Esophagus muscularis mucosa (tissue), 4 donors: ENCODE measurements around the gene EVC. TPM values are rescaled to one million over a fixed set of nuclear protein-coding genes. Genes with fewer than 3 reads are reported as not detected.

Source experiments
- DNase-seq: peaks from one replicate; pipeline ENCODE4 v3.0.0-alpha.2; 2017; ENCODE audit errors: extremely low spot score
- H3K27ac ChIP-seq, 4 donors: fragments of 200-600 bp; sonication (generic); replicated peaks in 1 of 4; 1 replicate in 3 of 4; 2 replicates in 1 of 4; pipeline ENCODE4 v1.5.1; 2016 to 2019; ENCODE audit warnings: mild to moderate bottlenecking in 1 of 4
- H3K27me3 ChIP-seq, 4 donors: fragments of 200-600 bp; sonication (generic); one replicate each; pipeline versions ENCODE4 v1.5.1 to v1.6.0; 2016 to 2019
- H3K36me3 ChIP-seq, 4 donors: fragments of 200-600 bp; sonication (generic); one replicate each; pipeline ENCODE4 v1.5.1; 2016 to 2019
- H3K4me1 ChIP-seq, 4 donors: fragments of 200-600 bp; sonication (generic); one replicate each; pipeline ENCODE4 v1.5.1; 2016 to 2019
- H3K4me3 ChIP-seq, 4 donors: fragments of 200-600 bp; sonication (generic); 1 replicate in 2 of 4; 2 replicates in 2 of 4; pipeline ENCODE4 v1.5.1; 2016 to 2019; ENCODE audit warnings: mild to moderate bottlenecking in 4 of 4, moderate library complexity in 1 of 4
- H3K9me3 ChIP-seq, 4 donors: fragments of 200-600 bp; sonication (generic); 1 replicate in 3 of 4; 2 replicates in 1 of 4; pipeline ENCODE4 v1.5.1; 2016 to 2019
- EP300 ChIP-seq: sonication (generic); formaldehyde crosslinking; IDR thresholded peaks from one replicate; pipeline ENCODE4 v1.6.1; 2017; ENCODE audit warnings: antibody characterized with exemption
- POLR2A ChIP-seq: fragments of 450-650 bp; IDR thresholded peaks from one replicate; pipeline ENCODE4 v1.6.1; 2017; ENCODE audit warnings: antibody characterized with exemption, moderate library complexity, mild to moderate bottlenecking, low read depth
- POLR2AphosphoS5 ChIP-seq, 2 donors: sonication (generic); formaldehyde crosslinking; IDR thresholded peaks; one replicate each; pipeline ENCODE4 v1.6.1; 2017; ENCODE audit warnings: antibody characterized with exemption in 2 of 2
- WGBS: methylation state at CpG from one replicate; pipeline ENCODE4 v1.1.5; 2018; 5-methylcytosine and 5-hydroxymethylcytosine counted together
- intact Hi-C: fragments of 100-400 bp; cut with DNase I; formaldehyde crosslinking; loops from one replicate; pipeline ENCODE4 v1.15.1; 2023
- total RNA-seq, 4 donors: library from RNA; depleted of rRNA; stranded (reverse); fragments of >200 nt; gene quantifications; one replicate each; pipeline versions ENCODE4 v1.1.0 to v1.2.1, GENCODE V29; 2016
- TF ChIP-seq, protein P1 (sequence below), 3 experiments: fragments of 200-600 bp in 2 of 3; fragments of 450-650 bp in 1 of 3; sonication (generic) in 2 of 3; IDR thresholded peaks; one replicate each; pipeline ENCODE4 v1.5.1; 2017 to 2019; ENCODE audit warnings: antibody characterized with exemption in 3 of 3, mild to moderate bottlenecking in 2 of 3, moderate library complexity in 1 of 3

The EVC gene
- total RNA-seq, 4 donors from 2014 or later: 25.7 to 59.6 (median 44.2) TPM

DNA sequence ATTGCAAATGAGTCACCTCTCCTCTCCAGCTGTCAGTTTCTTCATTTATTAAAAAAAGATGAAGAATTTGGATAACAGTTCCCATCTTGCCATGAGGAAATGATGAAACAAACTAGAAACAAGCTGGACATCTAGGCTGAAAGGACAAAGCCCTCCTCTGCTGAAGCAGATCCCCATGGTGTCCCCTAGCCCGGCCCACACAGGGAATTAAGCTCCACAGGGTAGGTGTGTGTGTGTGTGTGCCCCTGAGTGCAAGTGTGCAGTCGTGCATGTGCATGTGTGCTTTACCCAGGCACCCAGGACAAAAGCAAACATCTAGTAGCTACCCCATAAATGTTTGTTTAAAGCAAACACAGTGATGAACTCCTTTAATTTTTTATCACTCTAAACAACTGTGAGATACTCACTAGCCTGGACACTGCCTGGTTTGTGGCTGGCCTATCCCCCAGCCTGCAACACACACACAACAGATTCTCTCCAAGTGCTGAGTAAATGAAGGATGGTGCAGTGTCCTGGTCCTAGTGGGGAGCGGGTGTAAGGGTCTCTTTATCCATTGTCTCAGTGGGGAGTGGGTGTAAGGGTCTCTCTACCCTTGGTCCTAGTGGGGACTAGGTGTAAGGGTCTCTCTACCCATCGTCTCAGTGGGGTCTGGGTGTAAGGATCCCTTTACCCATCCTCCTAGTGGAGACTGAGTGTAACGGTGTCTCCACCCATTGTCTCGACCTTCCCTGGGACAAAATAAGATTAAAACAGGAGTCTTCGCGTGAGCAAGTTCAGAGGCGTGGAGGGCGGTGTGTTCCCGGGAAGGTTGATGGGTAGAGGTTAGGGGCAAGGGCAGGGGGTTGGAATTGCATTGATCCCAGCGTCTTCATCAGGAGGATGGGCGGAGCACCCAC is 688 bp upstream of the EVC start:
- peaks cover 0 to 9% (median 3%) of the 10 kb centered on the region in 4 donors for H3K9me3 ChIP-seq
- intact Hi-C loops: no loop called here
- no peaks in the 10 kb centered on the region for H3K27me3 ChIP-seq
- no peak for DNase-seq
- no peaks in the 10 kb centered on the region for H3K36me3 ChIP-seq
- H3K27ac ChIP-seq: peak overlapping the region; percentile 87 to 91 (median 89)
- TF ChIP-seq, protein P1, sequence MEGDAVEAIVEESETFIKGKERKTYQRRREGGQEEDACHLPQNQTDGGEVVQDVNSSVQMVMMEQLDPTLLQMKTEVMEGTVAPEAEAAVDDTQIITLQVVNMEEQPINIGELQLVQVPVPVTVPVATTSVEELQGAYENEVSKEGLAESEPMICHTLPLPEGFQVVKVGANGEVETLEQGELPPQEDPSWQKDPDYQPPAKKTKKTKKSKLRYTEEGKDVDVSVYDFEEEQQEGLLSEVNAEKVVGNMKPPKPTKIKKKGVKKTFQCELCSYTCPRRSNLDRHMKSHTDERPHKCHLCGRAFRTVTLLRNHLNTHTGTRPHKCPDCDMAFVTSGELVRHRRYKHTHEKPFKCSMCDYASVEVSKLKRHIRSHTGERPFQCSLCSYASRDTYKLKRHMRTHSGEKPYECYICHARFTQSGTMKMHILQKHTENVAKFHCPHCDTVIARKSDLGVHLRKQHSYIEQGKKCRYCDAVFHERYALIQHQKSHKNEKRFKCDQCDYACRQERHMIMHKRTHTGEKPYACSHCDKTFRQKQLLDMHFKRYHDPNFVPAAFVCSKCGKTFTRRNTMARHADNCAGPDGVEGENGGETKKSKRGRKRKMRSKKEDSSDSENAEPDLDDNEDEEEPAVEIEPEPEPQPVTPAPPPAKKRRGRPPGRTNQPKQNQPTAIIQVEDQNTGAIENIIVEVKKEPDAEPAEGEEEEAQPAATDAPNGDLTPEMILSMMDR (IDR thresholded peaks at IDR 0.05): peak; percentile 23 to 52 (median 24)
- no peak for TF ChIP-seq POLR2A
- TF ChIP-seq POLR2AphosphoS5 (IDR thresholded peaks at IDR 0.05): no peak
- WGBS: 18% methylated on average over 13 of the region's 13 CpGs
- peaks cover 27 to 60% (median 59%) of the 10 kb centered on the region in 4 donors for H3K4me1 ChIP-seq
- H3K4me3 ChIP-seq: peak overlapping the region; percentile 62 to 69 (median 64)

DNA sequence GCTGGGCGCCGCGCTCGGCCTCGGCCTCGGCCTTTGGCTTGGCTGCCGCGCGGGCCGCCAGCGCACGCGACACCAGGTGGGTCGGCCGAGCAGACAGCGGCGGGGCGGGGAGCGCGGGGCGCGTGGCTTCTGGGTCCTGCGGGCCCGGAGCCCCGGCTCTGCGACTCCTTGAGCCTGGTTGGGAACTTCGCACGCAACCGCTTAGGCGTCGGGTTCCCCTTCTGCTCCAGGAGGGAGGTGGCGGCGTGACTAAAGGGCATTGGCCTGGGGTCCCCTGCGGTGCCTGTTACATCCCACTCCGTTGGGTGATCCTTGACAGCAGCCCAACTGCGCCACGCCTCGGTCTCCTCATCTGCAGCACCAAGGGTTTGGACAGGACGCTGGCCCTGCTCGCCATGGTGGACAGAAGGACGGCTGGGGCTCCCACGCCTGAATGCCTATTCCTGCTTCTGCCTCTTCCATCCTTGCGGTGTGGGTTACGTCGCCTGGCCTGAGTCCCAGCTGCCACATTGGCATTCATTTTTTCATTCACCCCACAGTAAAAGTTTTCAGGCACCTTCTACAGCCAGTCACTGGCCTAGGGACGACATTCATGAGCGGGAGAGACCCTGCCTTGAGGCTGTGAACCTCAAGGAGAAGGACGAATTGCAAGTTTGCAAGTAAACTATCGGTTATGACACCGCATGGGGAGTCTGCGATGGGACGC is 631 bp downstream of the EVC start:
- 34% methylated on average over 19 of the region's 52 CpGs for WGBS
- no peak for TF ChIP-seq POLR2A
- TF ChIP-seq POLR2AphosphoS5 (IDR thresholded peaks at IDR 0.05): peak in 1 of 2 donors; percentile 17
- no peak for TF ChIP-seq EP300
- TF ChIP-seq, protein P1 (IDR thresholded peaks at IDR 0.05): no peak
- Histone ChIP-seq H3K9me3 (peaks cover 0 to 12% (median 3%) of the 10 kb centered on the region in 4 donors), H3K27ac (peak overlapping the region; percentile 87 to 91 (median 89)), H3K36me3 (no peaks in the 10 kb centered on the region), H3K4me1 (peaks cover 27 to 57% (median 56%) of the 10 kb centered on the region in 4 donors), H3K4me3 (peak overlapping the region; percentile 62 to 69 (median 64)), H3K27me3 (no peaks in the 10 kb centered on the region)
- intact Hi-C loops: no loop called here
- no peak for DNase-seq

DNA sequence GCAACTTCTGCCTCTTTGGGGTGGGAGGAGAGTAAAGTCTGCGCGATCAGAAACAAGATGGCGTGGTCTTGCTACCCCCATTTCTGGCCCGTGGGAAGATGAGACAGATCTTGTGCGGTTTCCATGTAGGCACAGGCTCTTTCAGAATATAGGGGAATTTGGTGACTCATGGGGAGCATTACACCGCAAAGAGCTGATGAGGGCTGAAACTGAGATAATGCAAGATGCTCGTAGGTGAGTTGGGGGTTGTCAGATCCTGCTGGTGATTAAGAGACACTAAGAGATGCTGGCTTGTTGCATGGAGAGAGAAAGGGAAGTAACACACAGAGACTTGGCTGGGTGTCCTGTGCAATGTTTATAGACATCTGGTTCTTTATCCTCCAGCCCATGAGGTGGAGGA is 1.5 kb downstream of the EVC start:
- H3K27me3 ChIP-seq: no peaks in the 10 kb centered on the region
- DNase-seq: no peak
- WGBS: 94% methylated on average over 7 of the region's 7 CpGs
- peaks cover 24 to 49% (median 48%) of the 10 kb centered on the region in 4 donors for H3K4me1 ChIP-seq
- no peak overlapping the region for H3K27ac ChIP-seq
- TF ChIP-seq POLR2A (no peak), EP300 (no peak), POLR2AphosphoS5 (IDR thresholded peaks at IDR 0.05) (no peak)
- TF ChIP-seq, protein P1 (IDR thresholded peaks at IDR 0.05): no peak
- intact Hi-C loops: no loop called here
- peak overlapping the region in 1 of 4 donors; percentile 69 for H3K4me3 ChIP-seq
- no peaks in the 10 kb centered on the region for H3K36me3 ChIP-seq
- H3K9me3 ChIP-seq: peaks cover 0 to 12% (median 3%) of the 10 kb centered on the region in 4 donors

DNA sequence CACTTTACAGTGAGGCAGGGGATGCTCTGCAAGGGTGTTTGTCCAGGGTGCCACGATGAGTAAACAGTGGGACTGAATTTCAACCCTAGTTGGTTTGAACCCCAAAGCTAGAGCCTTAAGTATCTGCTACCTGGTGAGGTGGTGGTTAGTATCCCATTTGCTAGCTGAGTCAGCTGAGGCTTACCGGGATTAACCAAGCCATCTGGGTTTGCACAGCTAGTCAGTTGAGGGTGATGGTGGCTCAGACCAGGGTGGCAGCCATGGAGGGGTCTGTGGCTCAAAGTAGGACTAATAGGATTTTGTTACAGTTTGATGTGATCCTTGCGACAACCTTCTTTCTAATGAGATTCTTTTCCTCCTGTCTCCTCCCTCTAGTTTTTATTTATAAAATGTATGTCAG is 1.9 kb downstream of the EVC start:
- WGBS: 95% methylated on average over 3 of the region's 3 CpGs
- peaks cover 0 to 12% (median 3%) of the 10 kb centered on the region in 4 donors for H3K9me3 ChIP-seq
- H3K36me3 ChIP-seq: no peaks in the 10 kb centered on the region
- intact Hi-C loops: no loop called here
- H3K27ac ChIP-seq: no peak overlapping the region
- peaks cover 20 to 46% (median 44%) of the 10 kb centered on the region in 4 donors for H3K4me1 ChIP-seq
- H3K27me3 ChIP-seq: no peaks in the 10 kb centered on the region
- no peak overlapping the region for H3K4me3 ChIP-seq
- DNase-seq: no peak
- TF ChIP-seq EP300: no peak
- no peak for TF ChIP-seq POLR2A
- no peak for TF ChIP-seq POLR2AphosphoS5 (IDR thresholded peaks at IDR 0.05)
- TF ChIP-seq, protein P1 (IDR thresholded peaks at IDR 0.05): no peak
